Body of pancreas (tissue), 4 donors: ENCODE measurements around the gene SEC31A. TPM values are rescaled to one million over a fixed set of nuclear protein-coding genes. Genes with fewer than 3 reads are reported as not detected.

Source experiments
- ATAC-seq: fragments of 150-250 bp; one replicate; pipeline ENCODE4 v1.9.1; 2016
- DNase-seq, 4 donors: peaks; one replicate each; pipeline ENCODE4 v3.0.0-alpha.2; 2019
- H3K27ac ChIP-seq, 4 donors: fragments of 200-600 bp; sonication (generic); 1 replicate in 3 of 4; 2 replicates in 1 of 4; pipeline versions ENCODE4 v1.5.1 to v1.6.1; 2016 to 2019; ENCODE audit warnings: mild to moderate bottlenecking in 1 of 4, mixed read lengths in 1 of 4, moderate library complexity in 1 of 4
- H3K27me3 ChIP-seq, 2 donors: fragments of 200-600 bp; sonication (generic); one replicate each; pipeline ENCODE4 v1.6.0; 2016; ENCODE audit warnings: mild to moderate bottlenecking in 1 of 2
- H3K36me3 ChIP-seq, 2 donors: fragments of 200-600 bp; sonication (generic); replicated peaks in 1 of 2; 2 replicates each; pipeline ENCODE4 v1.5.1; 2016; ENCODE audit warnings: low read depth in 2 of 2; ENCODE audit not compliant: insufficient read depth in 1 of 2
- H3K4me1 ChIP-seq: fragments of 200-600 bp; sonication (generic); one replicate; pipeline ENCODE4 v1.6.0; 2016
- H3K4me3 ChIP-seq, 2 donors: fragments of 200-600 bp; sonication (generic); 1 replicate in 1 of 2; 2 replicates in 1 of 2; pipeline ENCODE4 v1.5.1; 2016 to 2019
- H3K9me3 ChIP-seq, 3 donors: fragments of 200-600 bp; sonication (generic); 1 replicate in 2 of 3; 2 replicates in 1 of 3; pipeline ENCODE4 v1.5.1; 2016
- CTCF ChIP-seq, 7 experiments: fragments of 450-650 bp in 4 of 7; fragments of 200-600 bp in 3 of 7; sonication (generic) in 3 of 7; IDR thresholded peaks; one replicate each; pipeline ENCODE4 v1.5.1; 2016 to 2019; ENCODE audit warnings: antibody characterized with exemption in 7 of 7
- POLR2A ChIP-seq, 3 donors: fragments of 450-650 bp; IDR thresholded peaks; one replicate each; pipeline ENCODE4 v1.6.1; 2016; ENCODE audit warnings: antibody characterized with exemption in 3 of 3, mild to moderate bottlenecking in 2 of 3
- WGBS, 2 donors: methylation state at CpG; one replicate each; pipeline ENCODE4 v1.1.5; 2017; 5-methylcytosine and 5-hydroxymethylcytosine counted together
- intact Hi-C: fragments of 100-400 bp; cut with DNase I; formaldehyde crosslinking; loops from one replicate; pipeline ENCODE4 v1.15.1; 2023
- total RNA-seq, 2 donors: library from RNA; depleted of rRNA; stranded (reverse); fragments of >200 nt; gene quantifications; one replicate each; pipeline ENCODE4 v1.1.0, GENCODE V29; 2016

SEC31A gene
- total RNA-seq, 2 donors from 2014 or later: 215 to 245 TPM

GRCh38 chr4:82786828-82787227 lies 104.1 kb downstream of the SEC31A start:
- H3K4me3 ChIP-seq: no peak overlapping the region
- intact Hi-C loops: no loop called here
- DNase-seq (no peak), ATAC-seq (no peak)
- H3K27me3 ChIP-seq: no peaks in the 10 kb centered on the region
- peak overlapping the region in 1 of 4 donors; percentile 42 for H3K27ac ChIP-seq
- WGBS, 2 donors: 33 to 66% methylated on average over 4 of the region's 4 CpGs
- TF ChIP-seq POLR2A (IDR thresholded peaks at IDR 0.05) (no peak), CTCF (IDR thresholded peaks at IDR 0.05) (no peak)
- H3K9me3 ChIP-seq: no peaks in the 10 kb centered on the region
- peaks cover 15% of the 10 kb centered on the region for H3K4me1 ChIP-seq
- no peaks in the 10 kb centered on the region for H3K36me3 ChIP-seq

- ATAC-seq: no peak
- Histone ChIP-seq H3K27ac (peak overlapping the region in 3 of 4 donors; percentile 11 to 42 (median 39)), H3K4me3 (no peak overlapping the region), H3K9me3 (no peaks in the 10 kb centered on the region), H3K36me3 (no peaks in the 10 kb centered on the region), H3K4me1 (peaks cover 24% of the 10 kb centered on the region), H3K27me3 (no peaks in the 10 kb centered on the region)
- TF ChIP-seq CTCF (IDR thresholded peaks at IDR 0.05): no peak
- TF ChIP-seq POLR2A (IDR thresholded peaks at IDR 0.05): no peak
- no peak for DNase-seq
- WGBS, 2 donors: 53 to 56% methylated on average over 5 of the region's 5 CpGs
- intact Hi-C loops: no loop called here
These were observed 105.1 kb downstream of the SEC31A start for GRCh38 chr4:82785611-82786400.

DNA sequence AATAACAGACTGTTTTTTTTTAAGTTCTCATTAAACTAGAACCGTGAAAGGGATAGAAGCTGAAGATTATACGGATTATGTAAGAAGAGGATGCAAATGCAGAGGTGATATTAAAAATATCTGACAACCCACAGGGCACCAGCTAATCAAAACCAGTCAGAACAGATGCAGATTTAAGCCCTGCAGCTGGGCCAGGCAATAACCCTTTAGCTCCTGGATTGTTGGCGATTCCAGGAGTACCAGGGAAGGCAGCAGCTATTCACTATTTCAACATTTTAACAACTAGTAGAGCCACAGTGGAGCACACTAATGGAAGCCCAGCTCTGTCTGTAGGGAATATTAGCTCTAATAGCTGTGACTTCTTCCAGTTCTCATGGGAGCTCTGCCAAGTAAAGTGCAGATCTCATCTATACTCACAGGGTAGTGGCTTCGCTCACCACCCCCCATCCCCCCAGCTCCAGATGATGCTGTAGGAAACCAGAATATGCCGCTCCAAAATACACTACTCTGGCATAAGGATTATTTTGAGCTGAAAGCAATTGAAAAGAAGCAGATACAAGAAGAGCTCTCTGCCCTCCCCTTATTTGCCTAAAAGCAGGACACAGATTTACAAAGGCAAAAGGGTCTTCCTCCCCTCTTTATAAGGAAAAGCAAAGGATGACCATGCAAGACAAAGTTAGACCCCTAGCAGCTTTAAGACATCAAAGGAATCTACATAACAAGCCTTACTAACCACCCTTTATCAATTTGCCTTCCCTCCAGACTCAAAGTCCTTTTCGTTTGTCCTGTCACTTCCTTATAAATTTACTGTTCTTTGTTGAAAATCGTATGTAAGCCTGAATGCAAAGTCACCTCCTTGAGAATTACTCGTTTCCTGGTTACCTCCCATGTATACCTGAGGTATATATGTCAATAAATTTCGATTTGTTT lies 106.0 kb downstream of the SEC31A start:
- TF ChIP-seq POLR2A (IDR thresholded peaks at IDR 0.05) (no peak), CTCF (IDR thresholded peaks at IDR 0.05) (no peak)
- Histone ChIP-seq H3K4me1 (peaks cover 30% of the 10 kb centered on the region), H3K9me3 (no peaks in the 10 kb centered on the region), H3K4me3 (no peak overlapping the region), H3K27me3 (no peaks in the 10 kb centered on the region), H3K27ac (peak overlapping the region in 3 of 4 donors; percentile 11 to 42 (median 39)), H3K36me3 (no peaks in the 10 kb centered on the region)
- 42 to 43% methylated on average over 9 of the region's 9 CpGs for WGBS, 2 donors
- ATAC-seq (no peak), DNase-seq (no peak)
- intact Hi-C loops: no loop called here

DNA sequence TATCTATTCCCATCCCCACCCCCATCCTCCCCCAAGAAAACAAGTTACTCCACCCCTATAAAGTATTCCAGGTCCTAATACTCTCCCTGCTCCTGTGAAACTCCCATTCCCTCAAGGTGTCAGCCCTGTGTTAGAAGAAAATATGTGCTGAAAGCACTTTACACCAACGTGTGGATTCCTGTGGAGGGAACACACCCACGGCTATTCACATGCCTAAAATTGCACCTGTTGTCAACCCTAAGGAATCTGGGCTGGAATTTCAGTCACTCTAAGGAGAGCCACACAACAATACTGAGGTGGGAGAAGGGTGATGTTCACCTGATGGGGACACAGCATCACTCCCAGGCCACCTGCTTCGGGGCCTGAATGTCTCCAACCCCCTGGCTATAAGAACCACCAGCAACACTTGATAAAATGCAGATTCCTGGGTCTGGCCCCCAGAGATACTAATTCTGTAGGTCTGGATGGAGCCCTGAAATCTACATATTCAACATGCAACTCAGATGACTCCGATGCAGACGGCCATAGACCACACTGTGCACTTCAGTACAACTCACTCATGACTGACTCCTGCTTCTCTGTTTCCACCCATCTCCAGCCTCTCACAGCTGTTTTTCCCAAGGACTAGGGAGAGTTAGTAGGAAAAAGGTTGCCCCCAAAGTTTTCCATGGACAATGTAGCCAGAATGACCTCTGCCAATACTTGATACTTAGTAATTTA lies 108.2 kb downstream of the SEC31A start:
- DNase-seq (peak in 1 of 4 donors; percentile 37), ATAC-seq (peak; percentile 52)
- WGBS, 2 donors: 65 to 77% methylated on average over 5 of the region's 5 CpGs
- Histone ChIP-seq H3K27me3 (no peaks in the 10 kb centered on the region), H3K9me3 (no peaks in the 10 kb centered on the region), H3K4me1 (peaks cover 36% of the 10 kb centered on the region), H3K36me3 (no peaks in the 10 kb centered on the region), H3K27ac (peak overlapping the region; percentile 40 to 79 (median 66)), H3K4me3 (no peak overlapping the region)
- peak in 1 of 3 donors; percentile 29 for TF ChIP-seq POLR2A (IDR thresholded peaks at IDR 0.05)
- no peak for TF ChIP-seq CTCF (IDR thresholded peaks at IDR 0.05)
- intact Hi-C loops: no loop called here
